GM18907 (cell line): ENCODE measurements around the gene SPRR2E.
"Not testable (repeated sequence)": the region's sequence is repeated elsewhere in the genome, so short reads cannot be mapped to it uniquely, and the experiment has no call there.

ENCODE experiments used
- ATAC-seq: cut with Tn5 transposase; IDR thresholded peaks from one replicate; pipeline ENCODE4 v1.9.1; 2021; ENCODE audit warnings: mild to moderate bottlenecking, moderate library complexity; ENCODE audit not compliant: unreplicated experiment

Gene SPRR2E

DNA sequence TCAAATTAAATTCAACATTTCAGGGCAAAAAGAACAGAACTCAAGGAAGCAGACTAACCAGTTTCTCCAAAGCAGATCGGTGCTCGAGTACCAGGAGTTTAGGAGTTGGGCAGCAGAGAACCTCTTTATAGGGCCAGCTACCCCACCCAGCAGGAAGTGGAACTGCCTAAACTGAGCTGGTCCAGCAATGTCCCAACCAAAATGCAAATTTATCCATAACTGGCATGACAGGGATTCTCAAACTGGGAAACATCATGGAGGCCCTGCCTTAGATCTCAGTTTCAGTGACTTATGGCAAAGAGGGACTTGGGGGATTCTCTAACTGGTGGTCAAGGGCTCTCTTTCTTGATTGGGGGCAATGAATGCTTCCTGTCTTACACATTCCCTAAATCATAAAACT is 22.8 kb downstream of the SPRR2E start, which contains the start of gene SPRR2B:
TSS of gene SPRR2B (minus strand) at position 101 of the 400 bp plus-strand sequence. CDS start 772 bp downstream, outside the sequence.
- ATAC-seq = no peak

DNA sequence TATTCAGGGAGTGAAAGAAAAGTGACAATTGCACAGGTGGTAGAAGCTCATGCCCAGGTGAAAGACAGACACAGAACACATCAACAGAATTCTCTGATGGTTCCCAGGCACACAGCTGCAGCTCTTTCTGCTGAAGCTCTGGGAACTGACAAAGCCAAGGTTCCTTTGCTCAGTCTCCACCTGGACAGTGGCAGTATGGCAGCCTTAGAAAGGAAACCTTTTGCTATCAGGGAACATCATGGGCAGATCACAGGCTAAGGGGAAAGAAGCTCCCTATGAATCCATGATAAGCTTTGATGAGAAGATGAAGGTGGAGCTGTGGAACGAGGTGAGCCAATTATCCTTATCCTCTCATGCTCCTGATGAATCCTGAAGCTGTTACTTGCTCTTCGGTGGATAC is 24.1 kb downstream of the SPRR2E start:
- ATAC-seq = no peak

DNA sequence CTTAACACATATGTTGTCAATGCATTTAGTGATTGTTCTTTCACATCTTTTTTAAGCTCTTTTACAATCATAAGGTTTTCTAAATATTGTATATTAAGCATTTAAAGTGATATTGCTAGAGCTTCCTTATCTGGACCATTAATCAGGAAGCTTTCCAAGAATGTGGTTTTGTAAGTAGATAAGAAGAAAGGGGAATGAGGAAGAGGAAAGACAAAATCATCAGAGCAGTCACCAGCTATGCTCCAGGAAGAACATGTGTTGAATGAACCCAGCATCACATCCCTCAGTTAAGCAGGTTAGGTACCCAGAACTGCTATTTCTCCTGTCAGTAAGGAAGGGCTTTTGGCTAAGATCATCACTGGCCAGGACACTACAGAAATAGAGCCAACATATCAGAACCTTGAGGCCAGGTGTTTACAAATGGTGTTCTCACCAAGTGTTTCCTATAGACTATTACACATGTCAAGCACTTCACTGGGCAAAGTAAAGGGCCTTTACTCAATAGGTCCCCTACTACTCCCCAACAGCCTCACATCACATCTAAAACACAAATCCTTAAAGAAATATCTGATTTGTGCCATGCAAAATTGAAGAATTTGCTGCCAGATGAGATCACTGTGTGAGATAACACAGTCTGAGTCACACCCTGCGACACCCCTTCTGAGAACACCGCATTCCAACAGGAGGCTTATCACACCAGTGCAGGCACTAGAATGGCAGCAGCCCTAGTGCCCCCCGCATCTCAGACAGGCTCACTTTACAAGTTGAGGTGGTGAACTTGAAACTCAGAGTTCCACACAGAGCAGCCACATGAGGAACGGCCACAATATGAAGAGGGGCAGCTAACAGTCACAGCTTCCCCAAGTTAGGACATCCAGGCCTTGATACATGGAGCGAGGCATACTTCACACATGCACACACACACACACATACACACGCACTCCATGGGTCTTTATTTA is 35.2 kb downstream of the SPRR2E start:
- ATAC-seq = no peak

DNA sequence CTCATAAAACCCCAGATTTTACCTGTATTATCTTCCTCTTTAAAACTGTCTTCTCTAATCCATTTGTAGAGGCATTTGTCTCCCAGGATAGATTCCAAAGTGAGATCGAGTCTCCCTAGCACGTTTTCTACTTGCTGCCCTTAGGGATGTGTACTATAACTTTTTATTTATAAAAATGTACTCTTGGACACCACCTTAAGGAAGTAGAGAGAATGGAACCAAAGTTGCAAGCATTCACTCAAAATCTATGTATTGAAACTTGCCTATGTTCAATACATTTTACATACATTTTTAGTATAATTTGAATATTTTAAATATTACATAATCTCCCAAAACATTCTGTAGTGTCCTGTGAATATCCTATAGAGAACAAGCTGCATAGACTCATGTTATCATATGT is 36.2 kb downstream of the SPRR2E start:
- ATAC-seq = no peak

DNA sequence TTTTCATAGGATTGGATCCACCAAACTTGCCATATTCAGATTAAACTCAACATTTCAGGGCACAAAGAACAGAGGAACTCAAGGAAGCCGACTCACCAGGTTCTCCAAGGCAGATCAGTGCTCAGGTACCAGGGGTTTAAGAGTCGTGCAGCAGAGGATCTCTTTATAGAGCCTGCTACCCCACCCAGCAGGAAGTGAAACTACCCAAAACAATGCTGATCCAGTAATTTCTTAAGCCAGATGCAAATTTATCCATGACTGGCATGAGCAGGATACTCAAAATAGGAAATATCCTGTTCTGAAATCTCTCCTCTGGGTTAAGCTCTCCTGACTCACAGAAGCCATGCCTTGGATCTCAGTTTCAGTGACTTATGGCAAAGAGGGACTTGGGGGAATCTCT is 37.0 kb downstream of the SPRR2E start, which contains the start of gene SPRR2A:
TSS of gene SPRR2A (minus strand) at position 138 of the 400 bp plus-strand sequence. CDS start 777 bp downstream, outside the sequence.
- no peak for ATAC-seq

DNA sequence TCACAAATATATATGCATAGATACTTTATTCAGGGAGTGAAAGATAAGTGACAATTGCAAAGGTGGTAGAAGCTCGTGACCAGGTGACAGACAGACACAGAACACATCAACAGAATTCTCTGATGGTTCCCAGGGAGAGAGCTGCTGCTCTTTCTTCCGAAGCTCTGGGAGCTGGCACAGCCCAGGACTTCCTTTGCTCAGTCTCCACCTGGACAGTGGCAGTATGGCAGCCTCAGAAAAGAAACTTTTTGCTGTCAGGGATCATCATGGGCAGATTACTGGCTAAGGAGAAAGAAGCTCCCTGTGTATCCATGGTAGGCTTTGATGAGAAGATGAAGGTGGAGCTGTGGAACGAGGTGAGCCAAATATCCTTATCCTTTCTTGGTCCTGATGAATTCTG is 38.2 kb downstream of the SPRR2E start:
- not testable (repeated sequence) for ATAC-seq

DNA sequence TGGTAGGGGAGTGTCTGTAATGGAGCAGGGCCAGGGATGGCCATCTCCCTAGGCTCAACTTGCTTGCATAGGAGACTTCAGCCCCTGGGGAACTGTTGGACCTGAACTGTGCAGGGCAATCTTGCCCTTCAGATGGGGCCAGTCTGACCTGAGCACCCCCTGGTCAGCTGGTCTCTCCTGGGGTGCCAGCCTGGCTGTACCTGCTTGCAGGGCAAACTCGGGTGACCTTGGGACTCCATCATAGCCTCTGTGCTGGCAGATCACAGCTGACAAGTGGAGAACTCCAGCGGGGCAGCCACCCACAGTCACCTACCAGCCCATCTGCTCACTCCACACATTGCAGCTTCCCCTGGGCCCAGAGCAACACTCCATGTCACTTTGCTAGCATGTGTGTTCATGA is 45.1 kb downstream of the SPRR2E start:
- no peak for ATAC-seq
